ENCODE data around the gene DMTF1. TPM values are rescaled to one million over a fixed set of nuclear protein-coding genes. Genes with fewer than 3 reads are reported as not detected.

DMTF1 gene
- total RNA-seq, 1 experiment from 2014 or later, result 56.3 TPM

DNA sequence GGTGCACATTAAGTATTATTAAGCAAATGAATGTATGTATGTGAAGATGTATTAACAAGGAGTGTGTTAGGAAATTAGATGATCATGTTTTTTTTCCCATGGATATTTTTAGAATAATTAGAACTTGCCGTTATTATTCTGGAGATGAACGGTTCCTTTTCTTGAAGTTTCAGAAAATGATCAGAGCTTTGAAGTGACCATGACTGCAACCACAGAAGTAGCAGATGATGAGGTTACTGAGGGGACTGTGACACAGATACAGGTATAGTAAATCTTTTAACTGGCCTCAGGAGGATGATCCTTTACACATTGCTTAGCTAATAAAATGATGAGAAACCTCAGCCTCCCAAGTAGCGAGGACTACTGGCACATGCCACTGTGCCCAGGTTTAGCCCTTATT lies 18.6 kb downstream of the DMTF1 start:
- intact Hi-C loops (cut with micrococcal nuclease), result no loop called here
- Histone ChIP-seq H2AFZ (ENCODE audit: low read depth, low read length, poor library complexity, severe bottlenecking) (no peak overlapping the region), H3K79me2 (ENCODE audit: insufficient read depth, low read length) (no peaks in the 10 kb centered on the region), H3K36me3 (ENCODE audit: control insufficient read depth in 1 of 2, insufficient read depth in 2 of 2, low read length in 2 of 2) (peaks cover 56 to 80% of the 10 kb centered on the region in 2 experiments), H3K4me2 (ENCODE audit: low read length) (no peak overlapping the region), H3K27ac (ENCODE audit: low read depth, low read length) (no peak overlapping the region), H3K9ac (ENCODE audit: low read length) (no peak overlapping the region), H3K9me2 (ENCODE audit: insufficient read depth) (no peaks in the 10 kb centered on the region), H3K9me3 (ENCODE audit: control insufficient read depth in 1 of 2, insufficient read depth in 1 of 2, low read depth in 1 of 2, low read length in 2 of 2) (no peaks in the 10 kb centered on the region), H3K27me3 (ENCODE audit: insufficient read depth, low read length) (no peaks in the 10 kb centered on the region), H4K20me1 (ENCODE audit: insufficient read depth) (no peaks in the 10 kb centered on the region), H3K4me1 (ENCODE audit: control insufficient read depth in 1 of 2, insufficient read depth in 2 of 2, low read length in 2 of 2) (no peaks in the 10 kb centered on the region), H3K4me3 (replicated peaks in 1 of 2; ENCODE audit: low read depth in 1 of 2, low read length in 2 of 2) (no peak overlapping the region)
- BruUV-seq (replicated peaks), result no TSS peak
- no peak for TF ChIP-seq ELF1 (IDR thresholded peaks at IDR 0.05; ENCODE audit: borderline replicate concordance, low read depth)
- no peak for TF ChIP-seq EZH2 (IDR thresholded peaks at IDR 0.05)
- no peak for TF ChIP-seq ZNF274 (IDR thresholded peaks at IDR 0.05; ENCODE audit: low read depth, low read length)
- TF ChIP-seq SP1 (IDR thresholded peaks at IDR 0.05; ENCODE audit: low read depth), result no peak
- TF ChIP-seq POLR2A (IDR thresholded peaks at IDR 0.05; ENCODE audit: borderline replicate concordance, extremely low read depth, insufficient read depth, insufficient read length), result no peak
- TF ChIP-seq FOSL1 (IDR thresholded peaks at IDR 0.05; ENCODE audit: low read depth), result no peak
- TF ChIP-seq SIN3A (IDR thresholded peaks at IDR 0.05; ENCODE audit: low read depth), result no peak
- TF ChIP-seq RAD21 (IDR thresholded peaks at IDR 0.05; ENCODE audit: low read depth), result no peak
- no peak for TF ChIP-seq ZFX (IDR thresholded peaks at IDR 0.05)
- TF ChIP-seq, protein P1, sequence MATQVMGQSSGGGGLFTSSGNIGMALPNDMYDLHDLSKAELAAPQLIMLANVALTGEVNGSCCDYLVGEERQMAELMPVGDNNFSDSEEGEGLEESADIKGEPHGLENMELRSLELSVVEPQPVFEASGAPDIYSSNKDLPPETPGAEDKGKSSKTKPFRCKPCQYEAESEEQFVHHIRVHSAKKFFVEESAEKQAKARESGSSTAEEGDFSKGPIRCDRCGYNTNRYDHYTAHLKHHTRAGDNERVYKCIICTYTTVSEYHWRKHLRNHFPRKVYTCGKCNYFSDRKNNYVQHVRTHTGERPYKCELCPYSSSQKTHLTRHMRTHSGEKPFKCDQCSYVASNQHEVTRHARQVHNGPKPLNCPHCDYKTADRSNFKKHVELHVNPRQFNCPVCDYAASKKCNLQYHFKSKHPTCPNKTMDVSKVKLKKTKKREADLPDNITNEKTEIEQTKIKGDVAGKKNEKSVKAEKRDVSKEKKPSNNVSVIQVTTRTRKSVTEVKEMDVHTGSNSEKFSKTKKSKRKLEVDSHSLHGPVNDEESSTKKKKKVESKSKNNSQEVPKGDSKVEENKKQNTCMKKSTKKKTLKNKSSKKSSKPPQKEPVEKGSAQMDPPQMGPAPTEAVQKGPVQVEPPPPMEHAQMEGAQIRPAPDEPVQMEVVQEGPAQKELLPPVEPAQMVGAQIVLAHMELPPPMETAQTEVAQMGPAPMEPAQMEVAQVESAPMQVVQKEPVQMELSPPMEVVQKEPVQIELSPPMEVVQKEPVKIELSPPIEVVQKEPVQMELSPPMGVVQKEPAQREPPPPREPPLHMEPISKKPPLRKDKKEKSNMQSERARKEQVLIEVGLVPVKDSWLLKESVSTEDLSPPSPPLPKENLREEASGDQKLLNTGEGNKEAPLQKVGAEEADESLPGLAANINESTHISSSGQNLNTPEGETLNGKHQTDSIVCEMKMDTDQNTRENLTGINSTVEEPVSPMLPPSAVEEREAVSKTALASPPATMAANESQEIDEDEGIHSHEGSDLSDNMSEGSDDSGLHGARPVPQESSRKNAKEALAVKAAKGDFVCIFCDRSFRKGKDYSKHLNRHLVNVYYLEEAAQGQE (IDR thresholded peaks at IDR 0.05; ENCODE audit: low read depth), result no peak
- TF ChIP-seq, protein P2, sequence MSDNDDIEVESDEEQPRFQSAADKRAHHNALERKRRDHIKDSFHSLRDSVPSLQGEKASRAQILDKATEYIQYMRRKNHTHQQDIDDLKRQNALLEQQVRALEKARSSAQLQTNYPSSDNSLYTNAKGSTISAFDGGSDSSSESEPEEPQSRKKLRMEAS (IDR thresholded peaks at IDR 0.05), result no peak
- TF ChIP-seq CEBPB (IDR thresholded peaks at IDR 0.05; ENCODE audit: low read depth), result no peak
- TF ChIP-seq, protein P3, sequence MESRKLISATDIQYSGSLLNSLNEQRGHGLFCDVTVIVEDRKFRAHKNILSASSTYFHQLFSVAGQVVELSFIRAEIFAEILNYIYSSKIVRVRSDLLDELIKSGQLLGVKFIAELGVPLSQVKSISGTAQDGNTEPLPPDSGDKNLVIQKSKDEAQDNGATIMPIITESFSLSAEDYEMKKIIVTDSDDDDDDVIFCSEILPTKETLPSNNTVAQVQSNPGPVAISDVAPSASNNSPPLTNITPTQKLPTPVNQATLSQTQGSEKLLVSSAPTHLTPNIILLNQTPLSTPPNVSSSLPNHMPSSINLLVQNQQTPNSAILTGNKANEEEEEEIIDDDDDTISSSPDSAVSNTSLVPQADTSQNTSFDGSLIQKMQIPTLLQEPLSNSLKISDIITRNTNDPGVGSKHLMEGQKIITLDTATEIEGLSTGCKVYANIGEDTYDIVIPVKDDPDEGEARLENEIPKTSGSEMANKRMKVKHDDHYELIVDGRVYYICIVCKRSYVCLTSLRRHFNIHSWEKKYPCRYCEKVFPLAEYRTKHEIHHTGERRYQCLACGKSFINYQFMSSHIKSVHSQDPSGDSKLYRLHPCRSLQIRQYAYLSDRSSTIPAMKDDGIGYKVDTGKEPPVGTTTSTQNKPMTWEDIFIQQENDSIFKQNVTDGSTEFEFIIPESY (IDR thresholded peaks at IDR 0.05; ENCODE audit: extremely low read depth, insufficient replicate concordance, low read length), result no peak
- no peak for TF ChIP-seq SRF (IDR thresholded peaks at IDR 0.05; ENCODE audit: low read depth)
- TF ChIP-seq YY1 (IDR thresholded peaks at IDR 0.05; ENCODE audit: extremely low read depth, insufficient replicate concordance, low read depth, low read length), result no peak
- TF ChIP-seq CBX3 (IDR thresholded peaks at IDR 0.05; ENCODE audit: low read depth), result no peak
- no peak for TF ChIP-seq POLR2AphosphoS5 (IDR thresholded peaks at IDR 0.05; ENCODE audit: low read depth, low read length)
- no peak for TF ChIP-seq JUND (IDR thresholded peaks at IDR 0.05)
- POLR2A ChIA-PET, result no interaction called here
- no peak for DNase-seq (ENCODE audit: low read depth, low spot score)
- no peak for ATAC-seq
- RAD21 ChIA-PET (ENCODE audit: low non-redundant PET in 1 of 2, low total read pairs in 2 of 2, uncharacterized antibody in 2 of 2, unreplicated experiment in 2 of 2), result no interaction called here
- CTCF ChIA-PET, result no interaction called here
